Measurements from ENCODE around the gene SLC35F3.

DNA sequence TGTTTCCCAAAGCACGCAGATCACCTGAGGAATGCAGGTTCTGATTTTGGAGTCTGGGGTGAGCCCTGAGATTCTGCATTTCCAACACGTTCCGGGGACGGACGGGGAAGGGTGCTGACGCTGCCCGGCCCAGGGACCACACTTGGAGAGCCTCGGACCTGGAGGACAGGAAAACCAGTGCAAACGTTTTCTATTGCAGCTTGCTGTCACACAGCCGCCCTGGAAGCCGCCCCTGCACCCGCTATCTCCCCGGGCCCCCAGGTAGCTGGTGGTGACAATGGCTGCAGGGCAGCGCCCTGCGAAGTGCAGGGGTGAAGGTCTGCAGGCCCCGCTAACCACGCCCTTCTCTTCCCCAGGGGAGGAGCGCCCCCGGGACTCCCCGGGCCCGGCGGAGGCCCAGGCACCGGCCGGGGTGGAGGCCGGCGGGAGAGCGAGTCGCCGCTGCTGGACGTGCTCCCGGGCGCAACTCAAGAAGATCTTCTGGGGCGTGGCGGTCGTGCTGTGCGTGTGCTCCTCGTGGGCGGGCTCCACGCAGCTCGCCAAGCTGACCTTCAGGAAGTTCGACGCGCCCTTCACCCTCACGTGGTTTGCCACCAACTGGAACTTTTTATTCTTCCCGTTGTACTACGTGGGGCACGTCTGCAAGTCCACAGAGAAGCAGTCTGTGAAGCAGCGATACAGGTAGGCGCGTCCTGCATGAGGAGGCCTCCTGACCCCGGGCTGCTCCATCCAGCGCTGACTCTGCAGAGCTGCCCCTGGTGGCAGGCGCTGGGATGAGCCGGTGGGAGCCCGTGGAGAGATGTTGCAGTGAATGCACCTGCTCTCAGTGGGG, 326.8 kb downstream of the SLC35F3 start:
- TF ChIP-seq, protein P1, sequence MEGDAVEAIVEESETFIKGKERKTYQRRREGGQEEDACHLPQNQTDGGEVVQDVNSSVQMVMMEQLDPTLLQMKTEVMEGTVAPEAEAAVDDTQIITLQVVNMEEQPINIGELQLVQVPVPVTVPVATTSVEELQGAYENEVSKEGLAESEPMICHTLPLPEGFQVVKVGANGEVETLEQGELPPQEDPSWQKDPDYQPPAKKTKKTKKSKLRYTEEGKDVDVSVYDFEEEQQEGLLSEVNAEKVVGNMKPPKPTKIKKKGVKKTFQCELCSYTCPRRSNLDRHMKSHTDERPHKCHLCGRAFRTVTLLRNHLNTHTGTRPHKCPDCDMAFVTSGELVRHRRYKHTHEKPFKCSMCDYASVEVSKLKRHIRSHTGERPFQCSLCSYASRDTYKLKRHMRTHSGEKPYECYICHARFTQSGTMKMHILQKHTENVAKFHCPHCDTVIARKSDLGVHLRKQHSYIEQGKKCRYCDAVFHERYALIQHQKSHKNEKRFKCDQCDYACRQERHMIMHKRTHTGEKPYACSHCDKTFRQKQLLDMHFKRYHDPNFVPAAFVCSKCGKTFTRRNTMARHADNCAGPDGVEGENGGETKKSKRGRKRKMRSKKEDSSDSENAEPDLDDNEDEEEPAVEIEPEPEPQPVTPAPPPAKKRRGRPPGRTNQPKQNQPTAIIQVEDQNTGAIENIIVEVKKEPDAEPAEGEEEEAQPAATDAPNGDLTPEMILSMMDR (IDR thresholded peaks at IDR 0.05): no peak
- TF ChIP-seq POLR2A (IDR thresholded peaks at IDR 0.05) (no peak), POLR2AphosphoS5 (IDR thresholded peaks at IDR 0.05) (no peak), EP300 (IDR thresholded peaks at IDR 0.05) (no peak)

Measured in suprapubic skin (tissue), 4 donors.